DMS114 treated with DMSO at 0.1 percent for 48 hours (cell line): ENCODE results near the gene ZNF33A.
"Not testable (repeated sequence)": the region's sequence is repeated elsewhere in the genome, so short reads cannot be mapped to it uniquely, and the experiment has no call there.

Source experiments
- DNase-seq: peaks from one replicate; lab custom pipeline; 2025; ENCODE audit not compliant: unreplicated experiment; lab: John Stamatoyannopoulos, UW

ZNF33A gene

GRCh38 chr10:38010119-38010903 is at the start of gene ZNF33A:
Gene ZNF33A, plus strand, starts transcription at chr10:38010675. Its CDS starts 1,667 bp downstream, at chr10:38012342.
- peak; percentile 91 for DNase-seq

- DNase-seq = no peak
Measured at GRCh38 chr10:37965006-37965405, 45.5 kb upstream of the ZNF33A start.

- no peak for DNase-seq
Measured at GRCh38 chr10:37972396-37972795, 38.1 kb upstream of the ZNF33A start.

- peak; percentile 14 for DNase-seq
Measured at GRCh38 chr10:37975401-37975991, 35.0 kb upstream of the ZNF33A start.

GRCh38 chr10:37976091-37976879 is 34.2 kb upstream of the ZNF33A start, which contains the start of gene ZNF25:
Gene ZNF25, minus strand, starts transcription at chr10:37976647. Its CDS starts 4,925 bp downstream, at chr10:37971722.
- peak; percentile 99 for DNase-seq

- DNase-seq = no peak
Measured at GRCh38 chr10:37976880-37977203, 33.6 kb upstream of the ZNF33A start.

- DNase-seq = no peak
Measured at GRCh38 chr10:37991655-37992054, 18.8 kb upstream of the ZNF33A start.

GRCh38 chr10:37992083-37992482 is 18.4 kb upstream of the ZNF33A start:
- DNase-seq = no peak

GRCh38 chr10:37998920-37999319 is 11.6 kb upstream of the ZNF33A start:
- DNase-seq = not testable (repeated sequence)

- DNase-seq = not testable (repeated sequence)
Measured at GRCh38 chr10:38000474-38000873, 10.0 kb upstream of the ZNF33A start.

GRCh38 chr10:38003026-38003425 is 7.4 kb upstream of the ZNF33A start:
- no peak for DNase-seq

GRCh38 chr10:38003588-38003987 is 6.9 kb upstream of the ZNF33A start:
- DNase-seq = no peak

- DNase-seq = no peak
Measured at GRCh38 chr10:38007551-38007950, 2.9 kb upstream of the ZNF33A start.

- DNase-seq = no peak
Measured at GRCh38 chr10:38007991-38008390, 2.5 kb upstream of the ZNF33A start.

GRCh38 chr10:38016354-38016753 is 5.9 kb downstream of the ZNF33A start:
- DNase-seq = no peak

- not testable (repeated sequence) for DNase-seq
Measured at GRCh38 chr10:38019124-38019523, 8.6 kb downstream of the ZNF33A start.

GRCh38 chr10:38025283-38025682 is 14.8 kb downstream of the ZNF33A start:
- no peak for DNase-seq

- DNase-seq = no peak
Measured at GRCh38 chr10:38027986-38028385, 17.5 kb downstream of the ZNF33A start.

- DNase-seq = no peak
Measured at GRCh38 chr10:38032886-38033285, 22.4 kb downstream of the ZNF33A start.

- DNase-seq = no peak
Measured at GRCh38 chr10:38038107-38038931, 27.8 kb downstream of the ZNF33A start.

- DNase-seq = no peak
Measured at GRCh38 chr10:38038932-38039245, 28.4 kb downstream of the ZNF33A start.
